Measurements from ENCODE around the gene UBE2QL1.

Gene UBE2QL1

DNA sequence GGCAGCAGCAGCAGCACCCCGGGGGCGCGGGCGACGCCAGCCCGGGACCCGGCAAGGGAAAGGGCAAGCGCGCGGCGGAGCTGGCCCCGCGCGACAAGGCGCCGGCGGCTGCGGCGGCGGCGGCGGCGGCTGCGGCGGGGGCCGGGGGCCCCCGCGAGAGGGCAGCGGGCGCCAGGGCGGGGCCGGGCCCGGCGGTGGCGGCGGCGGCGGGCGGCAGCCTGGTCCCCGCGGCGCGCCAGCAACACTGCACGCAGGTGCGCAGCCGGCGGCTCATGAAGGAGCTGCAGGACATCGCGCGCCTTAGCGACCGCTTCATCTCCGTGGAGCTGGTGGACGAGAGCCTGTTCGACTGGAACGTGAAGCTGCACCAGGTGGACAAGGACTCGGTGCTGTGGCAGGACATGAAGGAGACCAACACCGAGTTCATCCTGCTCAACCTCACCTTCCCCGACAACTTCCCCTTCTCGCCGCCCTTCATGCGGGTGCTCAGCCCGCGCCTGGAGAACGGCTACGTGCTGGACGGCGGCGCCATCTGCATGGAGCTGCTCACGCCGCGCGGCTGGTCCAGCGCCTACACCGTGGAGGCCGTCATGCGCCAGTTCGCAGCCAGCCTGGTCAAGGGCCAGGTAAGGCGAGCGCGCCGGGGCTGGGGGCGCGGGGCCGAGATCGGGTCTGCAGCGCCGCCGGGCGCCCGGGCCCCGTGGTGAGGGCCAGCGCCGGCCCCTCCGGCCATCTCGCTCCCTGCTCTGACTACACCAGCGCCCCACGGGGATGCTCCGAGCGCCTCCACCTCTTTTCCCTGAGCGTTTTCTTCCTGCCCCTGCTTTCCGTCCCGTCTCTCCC lies at the start of gene UBE2QL1:
UBE2QL1 (plus strand) TSS at position 238 of the 843 bp plus-strand sequence; CDS start at position 273, 35 bp downstream.
- peak in 2 of 56 donors; percentile 25 to 52 for DNase-seq

GRCh38 chr5:6399980-6400910 lies 48.4 kb upstream of the UBE2QL1 start:
- DNase-seq, result no peak

- DNase-seq, result no peak
Observed at GRCh38 chr5:6401410-6401809, 47.2 kb upstream of the UBE2QL1 start.

- no peak for DNase-seq
Observed at GRCh38 chr5:6402939-6403338, 45.7 kb upstream of the UBE2QL1 start.

GRCh38 chr5:6403416-6403815 lies 45.2 kb upstream of the UBE2QL1 start:
- no peak for DNase-seq

DNA sequence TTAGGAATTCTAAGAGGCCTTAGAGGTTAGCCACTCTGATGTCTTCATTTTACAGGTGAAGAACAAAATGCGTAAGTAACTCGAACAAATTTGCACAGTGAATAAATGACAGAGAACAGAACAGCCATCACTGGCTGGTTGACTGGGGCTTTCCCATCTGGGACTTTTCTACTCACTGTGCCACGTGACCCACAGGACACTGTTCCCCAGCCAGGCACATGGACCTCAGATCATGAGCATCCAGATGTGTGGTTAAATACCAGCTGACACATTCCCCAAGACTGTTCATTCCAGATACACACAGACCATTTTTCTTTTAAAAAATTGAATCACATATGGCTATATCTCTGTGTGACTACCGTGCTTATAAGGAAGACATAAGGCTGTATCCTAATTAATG lies 44.5 kb upstream of the UBE2QL1 start:
- DNase-seq, result no peak

- no peak for DNase-seq
Observed at GRCh38 chr5:6405591-6405990, 43.1 kb upstream of the UBE2QL1 start.

DNA sequence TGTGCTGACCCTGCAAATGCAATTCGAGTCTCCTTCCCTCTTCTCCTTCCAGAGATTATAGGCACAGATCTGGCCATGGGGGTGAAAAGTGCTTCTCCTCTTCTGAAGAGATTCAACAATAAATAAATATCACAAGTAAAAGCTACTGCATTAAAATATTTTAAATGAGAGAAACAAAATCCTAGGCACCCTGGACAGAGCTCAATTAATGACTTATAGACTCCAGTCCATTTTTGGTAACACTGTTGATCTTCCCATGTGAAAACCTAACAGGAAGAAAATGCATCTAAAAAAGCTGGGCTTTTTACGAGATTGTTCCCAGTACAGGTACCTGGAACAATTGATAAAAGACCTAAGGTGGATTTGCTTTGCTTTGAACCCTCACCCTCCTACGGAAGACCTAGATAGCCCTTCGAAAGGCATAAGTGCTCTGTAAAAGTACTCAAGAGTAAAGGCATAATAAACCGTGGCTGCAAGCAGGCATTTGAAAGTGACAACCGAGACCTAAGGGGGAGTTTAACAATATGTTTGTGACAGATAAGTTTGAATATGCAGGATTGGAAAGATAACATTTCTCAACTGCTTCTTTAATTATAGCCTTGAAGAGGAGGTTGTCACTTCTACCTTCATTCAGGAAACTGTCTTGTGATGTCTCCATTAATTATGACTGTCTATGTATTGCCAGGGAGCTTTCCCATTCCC lies 41.0 kb upstream of the UBE2QL1 start:
- DNase-seq, result no peak

GRCh38 chr5:6408260-6408596 lies 40.4 kb upstream of the UBE2QL1 start:
- DNase-seq, result no peak

GRCh38 chr5:6408627-6409446 lies 39.8 kb upstream of the UBE2QL1 start:
- DNase-seq, result no peak

GRCh38 chr5:6410421-6410820 lies 38.2 kb upstream of the UBE2QL1 start:
- peak in 13 of 56 donors; percentile 6 to 58 (median 25) for DNase-seq

- DNase-seq, result no peak
Observed at GRCh38 chr5:6411141-6411540, 37.5 kb upstream of the UBE2QL1 start.

- DNase-seq, result no peak
Observed at GRCh38 chr5:6412811-6413210, 35.8 kb upstream of the UBE2QL1 start.

- no peak for DNase-seq
Observed at GRCh38 chr5:6417657-6418056, 31.0 kb upstream of the UBE2QL1 start.

DNA sequence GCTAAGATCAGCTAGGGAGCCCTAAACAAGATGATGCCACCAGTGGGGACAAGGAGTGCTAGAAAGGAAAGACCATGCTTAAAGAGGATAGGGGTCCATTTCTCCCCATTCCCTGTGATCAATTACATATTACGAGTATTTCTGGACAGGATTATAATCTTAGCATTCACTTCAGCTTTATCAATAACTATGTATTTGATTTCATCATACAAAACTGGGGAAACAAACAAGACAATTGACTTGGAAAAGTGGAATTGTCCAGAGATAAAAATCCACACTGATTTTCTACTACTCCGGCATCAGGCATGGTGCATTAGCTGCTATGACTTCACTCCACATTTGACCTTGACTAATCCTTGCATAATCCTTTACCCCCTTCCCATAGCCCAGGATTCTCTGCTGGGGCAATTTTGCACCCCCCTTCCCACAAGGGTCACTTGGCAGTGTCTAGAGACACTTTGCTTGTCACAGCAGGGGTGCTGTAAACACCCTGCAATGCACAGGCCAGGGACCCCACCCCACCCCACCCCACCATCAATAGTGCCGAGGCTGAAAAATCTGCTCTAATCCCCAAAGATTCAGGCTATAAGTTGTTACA lies 29.9 kb upstream of the UBE2QL1 start:
- DNase-seq, result no peak

GRCh38 chr5:6419340-6419852 lies 29.3 kb upstream of the UBE2QL1 start:
- DNase-seq, result peak in 1 of 56 donors; percentile 10

DNA sequence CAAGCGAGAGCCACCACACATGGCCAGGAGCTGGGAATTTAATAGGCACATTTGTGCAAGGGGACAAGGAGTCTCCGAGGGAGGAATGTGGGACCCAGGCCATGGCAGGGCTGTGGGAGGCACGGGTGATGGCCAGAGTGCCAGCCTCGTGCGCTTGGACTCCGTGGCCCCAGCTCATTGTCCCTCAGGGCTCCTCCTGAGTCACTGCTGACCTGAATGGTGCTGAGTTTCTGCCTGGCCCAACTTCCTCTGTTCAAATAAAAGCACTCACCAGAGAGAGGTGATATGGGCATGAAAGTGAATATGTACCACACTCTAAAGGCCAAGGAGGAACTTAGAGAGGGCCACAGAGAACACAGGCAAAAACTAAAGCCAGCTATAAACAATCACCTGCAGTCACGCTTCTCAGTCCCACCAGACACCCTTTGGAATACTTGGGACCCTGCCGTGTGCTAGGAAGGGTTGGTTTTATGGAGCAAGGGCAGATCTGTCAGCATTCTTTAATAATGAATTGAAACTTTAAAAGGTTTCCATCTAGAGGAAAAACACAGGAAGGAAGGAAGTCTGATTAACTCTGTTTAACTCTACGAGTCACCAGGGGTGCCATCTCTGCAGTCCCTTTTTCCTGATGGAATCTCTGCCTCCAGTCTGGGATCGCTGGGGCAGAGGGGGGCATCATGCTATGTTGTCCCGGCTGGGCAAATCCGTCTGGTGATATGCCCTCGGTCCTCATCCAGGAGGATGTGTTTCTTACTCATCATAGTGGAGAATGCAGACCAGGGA lies 25.1 kb upstream of the UBE2QL1 start:
- no peak for DNase-seq

- no peak for DNase-seq
Observed at GRCh38 chr5:6424110-6424659, 24.5 kb upstream of the UBE2QL1 start.

DNA sequence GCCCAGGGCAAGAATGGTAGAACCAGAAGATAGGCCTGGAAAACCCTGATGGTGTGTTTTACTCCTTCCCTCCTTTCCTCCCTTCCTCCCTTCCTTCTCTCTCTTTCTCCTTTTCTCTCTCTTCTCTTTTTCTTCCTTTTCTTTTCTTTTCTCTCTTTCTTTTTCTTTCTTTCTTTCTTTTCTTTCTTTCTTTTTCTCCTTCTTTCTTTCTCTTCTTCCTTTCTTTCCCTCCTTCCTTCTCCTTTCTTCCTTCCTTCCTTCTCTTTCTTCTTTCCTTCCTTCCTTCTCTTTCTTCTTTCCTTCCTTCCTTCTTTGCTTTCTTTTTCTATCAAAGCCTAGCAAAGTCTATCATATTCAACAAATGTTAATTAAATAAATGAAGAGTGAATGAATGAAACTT lies 24.0 kb upstream of the UBE2QL1 start:
- DNase-seq, result no peak

Measured in amygdala (tissue), 56 donors.